Cardiac muscle cell (in vitro differentiated cells and primary cell): ENCODE results near the gene PCDH15. TPM values are rescaled to one million over a fixed set of nuclear protein-coding genes. Genes with fewer than 3 reads are reported as not detected.

ENCODE experiments used
- DNase-seq, 2 donors: peaks; one replicate each; pipeline versions ENCODE4 v3.0.0 to v3.0.0-alpha.2; 2010 to 2017; ENCODE audit warnings: low read depth in 1 of 2, low spot score in 1 of 2
- H3K27ac ChIP-seq: fragments of 200-600 bp; sonication (generic); 2 replicates; pipeline ENCODE4 v1.5.1; 2016
- H3K27me3 ChIP-seq: fragments of 200-600 bp; sonication (generic); 2 replicates; pipeline ENCODE4 v1.6.0; 2016; ENCODE audit warnings: control low read depth
- H3K36me3 ChIP-seq: fragments of 200-600 bp; sonication (generic); 2 replicates; pipeline ENCODE4 v1.5.1; 2016; ENCODE audit warnings: control low read depth
- H3K4me1 ChIP-seq: fragments of 200-600 bp; sonication (generic); 2 replicates; pipeline ENCODE4 v1.8.1; 2017; ENCODE audit warnings: low read depth, mild to moderate bottlenecking, mixed run types
- H3K4me3 ChIP-seq: fragments of 200-600 bp; sonication (generic); 2 replicates; pipeline ENCODE4 v1.5.1; 2016; ENCODE audit warnings: mild to moderate bottlenecking
- H3K9me3 ChIP-seq: fragments of 200-600 bp; sonication (generic); 2 replicates; pipeline ENCODE4 v1.5.1; 2017; ENCODE audit warnings: low read depth, mild to moderate bottlenecking, control low read depth
- CTCF ChIP-seq: IDR thresholded peaks from 2 replicates; pipeline ENCODE4 v1.5.1; 2012; ENCODE audit warnings: low read depth, mild to moderate bottlenecking, low read length
- polyA plus RNA-seq: library from polyadenylated mRNA; unstranded; fragments of >200 nt; fragmentation: Nextera tagmentation; extraction: Ambion mirVana; gene quantifications from 2 replicates; pipeline ENCODE4 v1.2.1, GENCODE V29; 2016
- total RNA-seq: library from RNA; depleted of rRNA; stranded (reverse); fragments of >200 nt; gene quantifications from 2 replicates; pipeline ENCODE4 v1.2.3, GENCODE V29; 2016

PCDH15 gene
- total and polyA plus RNA-seq, 2 experiments from 2014 or later = 0.30 TPM; not detected in 1

GRCh38 chr10:53977267-53977666 lies 823.8 kb downstream of the PCDH15 start:
- Histone ChIP-seq H3K4me1 (no peaks in the 10 kb centered on the region), H3K9me3 (no peaks in the 10 kb centered on the region), H3K27ac (no peak overlapping the region), H3K36me3 (no peaks in the 10 kb centered on the region), H3K27me3 (no peaks in the 10 kb centered on the region), H3K4me3 (no peak overlapping the region)
- no peak for TF ChIP-seq CTCF
- no peak for DNase-seq

- Histone ChIP-seq H3K4me3 (no peak overlapping the region), H3K36me3 (no peaks in the 10 kb centered on the region), H3K27ac (no peak overlapping the region), H3K4me1 (no peaks in the 10 kb centered on the region), H3K9me3 (no peaks in the 10 kb centered on the region), H3K27me3 (no peaks in the 10 kb centered on the region)
- no peak for TF ChIP-seq CTCF
- no peak for DNase-seq
Measured at GRCh38 chr10:53957401-53957800, 843.6 kb downstream of the PCDH15 start.

- H3K36me3 ChIP-seq = no peaks in the 10 kb centered on the region
- H3K4me3 ChIP-seq = no peak overlapping the region
- TF ChIP-seq CTCF = no peak
- H3K27ac ChIP-seq = no peak overlapping the region
- no peaks in the 10 kb centered on the region for H3K4me1 ChIP-seq
- no peaks in the 10 kb centered on the region for H3K9me3 ChIP-seq
- H3K27me3 ChIP-seq = no peaks in the 10 kb centered on the region
- DNase-seq = no peak
Measured at GRCh38 chr10:53955091-53955490, 845.9 kb downstream of the PCDH15 start.

GRCh38 chr10:53952698-53953630 lies 848.1 kb downstream of the PCDH15 start:
- TF ChIP-seq CTCF = no peak
- Histone ChIP-seq H3K4me1 (no peaks in the 10 kb centered on the region), H3K27ac (no peak overlapping the region), H3K27me3 (no peaks in the 10 kb centered on the region), H3K4me3 (no peak overlapping the region), H3K9me3 (no peaks in the 10 kb centered on the region), H3K36me3 (no peaks in the 10 kb centered on the region)
- no peak for DNase-seq

- Histone ChIP-seq H3K4me1 (no peaks in the 10 kb centered on the region), H3K9me3 (no peaks in the 10 kb centered on the region), H3K36me3 (no peaks in the 10 kb centered on the region), H3K27ac (no peak overlapping the region), H3K27me3 (no peaks in the 10 kb centered on the region), H3K4me3 (no peak overlapping the region)
- no peak for TF ChIP-seq CTCF
- DNase-seq = no peak
Measured at GRCh38 chr10:53939654-53940053, 861.4 kb downstream of the PCDH15 start.
